GM19468 (cell line): ENCODE results near the gene XRCC1.
"Not testable (repeated sequence)": the region's sequence is repeated elsewhere in the genome, so short reads cannot be mapped to it uniquely, and the experiment has no call there.

ENCODE experiments used
- ATAC-seq: cut with Tn5 transposase; IDR thresholded peaks from one replicate; pipeline ENCODE4 v1.9.1; 2021; ENCODE audit warnings: mild to moderate bottlenecking, moderate library complexity, moderate number of reproducible peaks; ENCODE audit not compliant: unreplicated experiment; ENCODE audit errors: extremely low read depth

XRCC1 gene

DNA sequence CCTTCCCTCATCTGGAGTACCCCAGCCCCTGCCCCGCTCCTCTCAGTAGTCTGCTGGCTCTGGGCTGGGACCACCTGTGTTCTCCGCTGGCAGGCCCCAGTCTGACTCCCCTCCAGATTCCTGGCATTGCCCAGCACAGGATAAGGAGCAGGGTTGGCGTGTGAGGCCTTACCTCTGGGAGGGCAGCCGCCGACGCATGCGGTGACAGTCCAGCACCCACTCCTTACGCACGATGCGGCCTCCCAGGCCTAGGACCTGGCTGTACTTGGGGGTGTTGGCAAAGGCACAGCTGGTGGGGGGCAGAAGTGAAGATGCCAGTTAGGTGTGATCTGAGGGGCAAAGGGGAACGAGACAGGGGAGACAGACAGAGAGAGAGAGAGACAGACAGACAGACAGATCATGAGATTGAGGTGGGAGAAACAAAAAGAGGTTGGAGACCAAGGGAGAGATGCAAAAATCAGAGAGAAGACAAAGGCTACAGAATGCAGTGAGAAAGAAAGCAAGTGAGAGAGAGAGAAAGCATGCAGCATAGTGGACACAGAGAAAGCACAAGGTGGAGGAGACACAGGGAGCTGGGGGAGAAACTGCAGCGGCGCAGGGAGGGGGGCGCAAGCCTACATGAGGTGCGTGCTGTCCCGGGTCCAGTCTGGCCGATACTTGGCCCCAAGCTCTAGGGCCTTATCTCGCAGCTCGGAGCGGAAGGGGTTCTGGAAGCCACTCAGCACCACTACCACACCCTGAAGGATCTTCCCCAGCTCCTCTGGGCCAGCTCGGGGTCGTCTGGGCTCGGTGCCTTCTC, 23.7 kb downstream of the XRCC1 start:
- no peak for ATAC-seq

DNA sequence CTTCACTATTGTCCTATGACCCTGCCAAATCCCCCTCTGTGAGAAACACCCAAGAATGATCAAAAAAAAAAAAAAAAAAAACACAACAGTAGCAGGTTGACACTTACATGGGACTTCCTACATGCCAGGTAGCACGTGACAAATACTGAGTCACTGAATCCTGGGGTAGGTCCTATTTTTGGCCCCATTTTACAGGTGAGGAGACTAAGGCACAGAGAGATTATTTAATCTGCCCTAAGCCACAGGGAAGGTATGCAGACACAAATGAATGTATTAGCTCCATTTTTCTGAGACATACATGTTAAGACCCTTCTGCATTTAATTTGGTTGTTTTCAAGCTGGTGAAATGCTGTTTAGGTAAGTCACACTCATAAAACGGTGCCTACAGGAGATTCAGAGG, 26.6 kb downstream of the XRCC1 start:
- ATAC-seq = no peak

DNA sequence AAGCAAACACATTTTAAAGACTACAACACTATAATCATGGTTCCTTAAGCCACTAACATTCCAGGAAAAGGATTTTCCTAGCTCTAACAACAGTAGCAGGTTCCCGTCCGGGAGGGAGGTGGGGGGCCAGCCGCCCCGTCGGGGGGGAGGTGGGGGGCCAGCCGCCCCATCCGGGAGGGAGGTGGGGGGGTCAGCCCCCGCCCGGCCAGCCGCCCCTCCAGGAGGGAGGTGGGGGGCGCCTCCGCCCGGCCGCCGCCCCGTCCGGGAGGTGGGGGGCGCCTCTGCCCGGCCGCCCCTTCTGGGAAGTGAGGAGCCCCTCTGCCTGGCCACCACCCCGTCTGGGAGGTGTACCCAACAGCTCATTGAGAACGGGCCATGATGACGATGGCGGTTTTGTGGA, 27.4 kb downstream of the XRCC1 start:
- not testable (repeated sequence) for ATAC-seq

- ATAC-seq = no peak
Measured at GRCh38 chr19:43546581-43546980, 28.7 kb downstream of the XRCC1 start.

DNA sequence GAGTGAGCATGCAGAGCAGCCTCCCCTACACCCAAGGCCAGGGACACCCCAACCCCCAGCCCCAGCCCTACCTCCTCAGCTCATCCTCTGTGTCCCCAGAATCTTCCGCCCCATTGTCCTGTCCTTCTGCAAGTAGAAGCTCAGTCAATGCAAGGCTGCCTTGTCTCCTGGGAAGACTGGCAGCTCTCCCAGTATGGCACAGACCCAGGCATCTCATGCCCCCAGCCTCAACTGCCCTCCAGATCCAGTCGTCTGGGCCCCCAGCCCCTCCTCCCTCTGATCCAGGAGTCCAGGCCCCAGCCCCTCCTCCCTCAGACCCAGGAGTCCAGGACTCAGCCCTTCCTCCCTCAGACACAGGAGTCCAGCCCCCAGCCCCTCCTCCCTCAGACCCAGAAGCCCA, 29.3 kb downstream of the XRCC1 start:
- no peak for ATAC-seq

DNA sequence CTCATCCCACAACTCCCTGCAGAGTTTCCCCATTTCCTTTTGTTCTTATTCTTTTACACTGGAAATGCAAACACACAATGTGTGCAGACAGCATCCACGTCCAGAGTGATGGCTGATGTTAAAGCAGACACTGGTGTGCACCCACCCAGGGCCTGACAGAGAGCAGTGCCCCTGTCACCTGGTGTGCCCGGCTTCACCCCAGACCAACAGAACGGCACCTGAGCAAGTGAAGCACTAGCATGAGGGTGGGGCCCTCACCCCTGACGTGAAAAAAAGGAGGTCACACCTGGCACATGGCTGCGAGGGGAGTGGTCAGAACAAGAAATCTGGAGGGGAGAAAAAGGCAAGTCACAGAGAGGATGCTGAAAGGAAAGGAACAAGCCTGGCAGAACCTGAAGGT, 30.1 kb downstream of the XRCC1 start:
- ATAC-seq = no peak

- no peak for ATAC-seq
Measured at GRCh38 chr19:43544077-43544476, 31.2 kb downstream of the XRCC1 start.

DNA sequence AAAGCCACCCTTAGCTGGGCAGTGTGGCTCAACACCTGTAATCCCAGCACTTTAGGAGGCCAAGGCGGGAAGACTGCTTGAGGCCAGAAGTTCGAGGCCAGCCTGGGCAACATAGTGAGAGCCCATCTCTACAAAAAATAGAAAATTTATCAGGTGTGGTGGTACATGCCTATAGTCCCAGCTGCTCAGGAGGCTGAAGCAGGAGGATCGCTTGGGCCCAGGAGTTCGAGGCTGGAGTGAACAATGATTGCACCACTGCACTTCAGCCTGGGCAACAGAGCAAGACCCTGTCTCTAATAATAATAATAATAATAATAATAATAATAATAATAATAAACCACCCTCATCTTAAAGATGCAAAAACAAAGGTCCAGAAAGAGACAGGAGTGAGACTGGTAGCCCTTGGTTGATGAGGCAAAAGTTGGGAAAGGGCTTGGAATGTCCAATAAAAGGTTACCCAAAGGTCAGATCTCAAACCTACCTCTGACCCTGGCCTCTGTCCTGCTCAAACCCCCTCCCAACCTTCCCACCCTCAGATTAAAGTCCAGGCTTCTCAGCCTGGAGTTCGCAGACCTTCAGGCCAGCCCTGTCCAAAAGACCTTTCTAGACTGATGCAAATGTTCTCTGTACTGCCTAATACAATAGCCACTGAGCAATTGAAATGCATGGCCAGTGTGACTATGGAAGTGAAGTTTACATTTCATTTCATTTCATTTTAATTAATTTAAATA, 33.2 kb downstream of the XRCC1 start:
- no peak for ATAC-seq

DNA sequence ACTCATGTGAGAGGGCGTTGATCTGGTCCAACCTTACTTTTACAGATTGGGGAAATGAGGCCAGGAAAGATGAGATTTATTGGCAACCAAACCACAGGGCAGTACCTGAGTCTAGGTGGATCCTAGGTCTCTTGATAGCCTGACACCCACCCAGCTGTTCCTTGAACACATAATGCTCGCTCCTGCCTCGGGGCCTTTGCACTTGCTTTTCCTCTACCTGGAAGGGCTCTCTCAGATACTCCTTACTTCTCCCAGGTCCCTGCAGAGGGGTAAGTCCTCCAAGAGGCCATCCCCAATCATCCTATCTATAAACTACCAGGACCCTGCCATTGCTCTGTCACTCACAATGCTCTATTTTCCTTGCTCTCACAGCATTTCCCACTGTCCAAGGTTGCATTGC, 34.9 kb downstream of the XRCC1 start:
- no peak for ATAC-seq

DNA sequence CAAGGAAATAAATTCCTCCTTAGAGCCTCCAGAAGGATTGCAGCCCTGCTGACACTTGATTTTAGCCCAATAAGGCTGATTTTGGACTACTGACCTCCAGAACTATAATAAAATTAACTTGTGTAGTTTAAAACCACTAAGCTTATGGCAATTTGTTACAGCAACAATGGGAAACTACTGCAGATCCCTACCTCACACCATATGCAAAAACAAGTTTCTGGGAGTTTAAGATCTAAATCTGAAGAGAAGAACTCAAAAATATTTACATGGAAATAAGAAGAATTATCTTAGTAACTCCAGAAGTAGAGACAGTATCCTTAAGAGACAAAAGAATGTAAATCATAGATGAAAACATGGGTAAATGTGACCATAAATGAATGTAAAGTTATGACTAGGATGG, 36.4 kb downstream of the XRCC1 start:
- ATAC-seq = no peak

DNA sequence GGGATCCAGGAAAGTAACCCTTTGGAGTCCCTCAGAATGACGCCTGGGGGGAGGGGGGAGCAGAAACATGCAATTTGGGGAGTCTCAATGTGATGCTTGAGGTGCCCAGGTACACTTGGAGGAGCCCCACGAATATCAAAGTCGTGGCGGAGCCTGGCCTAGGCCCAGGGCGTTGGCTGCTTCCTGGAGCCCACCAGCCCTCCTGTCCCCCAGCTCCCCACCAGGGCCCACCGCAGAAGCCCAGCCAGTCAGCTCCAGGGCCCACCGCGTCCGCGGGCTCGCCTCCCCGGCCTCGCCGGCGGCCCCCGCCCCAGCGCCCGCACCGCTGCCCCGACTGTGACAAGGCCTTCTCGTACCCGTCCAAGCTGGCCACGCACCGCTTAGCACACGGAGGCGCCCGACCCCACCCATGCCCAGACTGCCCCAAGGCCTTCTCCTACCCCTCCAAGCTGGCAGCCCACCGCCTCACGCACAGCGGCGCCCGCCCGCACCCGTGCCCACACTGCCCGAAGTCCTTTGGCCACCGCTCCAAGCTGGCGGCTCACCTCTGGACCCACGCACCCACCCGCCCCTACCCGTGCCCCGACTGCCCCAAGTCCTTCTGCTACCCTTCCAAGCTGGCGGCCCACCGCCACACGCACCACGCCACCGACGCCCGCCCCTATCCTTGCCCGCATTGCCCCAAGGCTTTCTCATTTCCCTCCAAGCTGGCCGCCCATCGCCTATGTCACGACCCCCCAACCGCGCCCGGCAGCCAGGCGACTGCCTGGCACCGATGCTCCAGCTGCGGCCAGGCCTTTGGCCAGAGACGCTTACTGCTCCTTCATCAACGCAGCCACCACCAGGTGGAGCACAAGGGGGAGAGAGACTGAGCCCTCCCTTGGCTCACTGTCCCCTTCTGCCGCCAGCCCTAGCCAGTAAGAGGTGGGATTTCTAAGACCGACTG, 40.2 kb downstream of the XRCC1 start:
- ATAC-seq = no peak

DNA sequence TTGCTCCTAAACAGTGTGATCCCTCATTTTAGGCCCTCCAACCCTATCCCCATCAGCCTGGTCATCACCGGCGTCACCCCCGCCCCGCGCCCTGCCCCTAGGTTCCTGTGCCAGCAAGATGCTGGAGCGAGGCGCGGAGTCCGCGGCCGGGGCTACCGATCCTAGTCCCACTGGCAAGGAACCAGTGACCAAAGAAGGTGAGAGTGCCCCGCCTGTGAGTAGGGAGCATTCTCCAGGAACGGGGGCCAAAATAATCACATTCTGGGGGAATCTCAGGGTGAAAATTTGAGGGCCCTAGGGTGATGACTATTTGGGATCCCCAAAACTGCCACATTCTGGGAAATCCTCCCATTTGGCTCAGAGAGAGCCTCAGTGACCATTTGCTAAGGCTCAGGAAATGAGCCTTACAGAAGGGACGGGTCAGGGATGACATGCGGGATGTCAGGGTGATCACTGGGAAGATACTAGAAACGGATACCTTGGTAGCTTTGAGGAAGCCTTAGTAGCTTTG, 41.0 kb downstream of the XRCC1 start:
- no peak for ATAC-seq

- ATAC-seq = peak; percentile 62
Measured at GRCh38 chr19:43533546-43534304, 41.6 kb downstream of the XRCC1 start.

DNA sequence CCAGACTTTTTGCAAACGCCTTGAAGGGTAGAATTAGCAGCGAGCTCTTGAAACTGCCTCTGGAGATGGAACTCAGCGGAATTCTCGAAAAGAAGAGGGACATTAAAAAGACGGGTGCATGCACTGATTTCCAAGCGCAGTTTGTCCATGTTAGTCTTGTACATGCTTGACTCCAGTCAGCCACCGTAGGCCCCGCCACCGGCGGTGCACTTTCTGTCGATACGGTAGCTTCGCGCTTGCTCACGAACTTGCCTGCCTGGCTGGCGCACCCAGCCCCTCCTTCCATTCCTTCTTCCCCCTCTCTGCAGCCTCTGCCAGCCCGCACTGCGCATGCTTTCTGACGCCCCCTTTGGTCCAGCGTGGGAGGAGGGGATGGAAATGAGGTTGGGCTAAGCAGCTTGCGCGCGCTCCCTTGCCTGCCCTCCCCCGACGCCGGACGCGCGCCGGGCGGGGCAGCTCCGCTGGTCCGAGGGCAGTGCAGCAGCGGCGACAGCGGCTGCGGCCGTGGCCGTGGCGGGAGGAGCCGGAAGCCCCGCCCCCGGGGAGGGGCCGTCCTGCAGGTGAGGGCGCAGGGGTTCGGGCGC, 42.3 kb downstream of the XRCC1 start, which contains the start of gene ZNF575:
ZNF575 (plus strand) TSS at position 227 of the 584 bp plus-strand sequence. CDS start 1,235 bp downstream, outside the sequence.
- ATAC-seq = peak; percentile 65

- no peak for ATAC-seq
Measured at GRCh38 chr19:43532571-43532961, 42.8 kb downstream of the XRCC1 start.

DNA sequence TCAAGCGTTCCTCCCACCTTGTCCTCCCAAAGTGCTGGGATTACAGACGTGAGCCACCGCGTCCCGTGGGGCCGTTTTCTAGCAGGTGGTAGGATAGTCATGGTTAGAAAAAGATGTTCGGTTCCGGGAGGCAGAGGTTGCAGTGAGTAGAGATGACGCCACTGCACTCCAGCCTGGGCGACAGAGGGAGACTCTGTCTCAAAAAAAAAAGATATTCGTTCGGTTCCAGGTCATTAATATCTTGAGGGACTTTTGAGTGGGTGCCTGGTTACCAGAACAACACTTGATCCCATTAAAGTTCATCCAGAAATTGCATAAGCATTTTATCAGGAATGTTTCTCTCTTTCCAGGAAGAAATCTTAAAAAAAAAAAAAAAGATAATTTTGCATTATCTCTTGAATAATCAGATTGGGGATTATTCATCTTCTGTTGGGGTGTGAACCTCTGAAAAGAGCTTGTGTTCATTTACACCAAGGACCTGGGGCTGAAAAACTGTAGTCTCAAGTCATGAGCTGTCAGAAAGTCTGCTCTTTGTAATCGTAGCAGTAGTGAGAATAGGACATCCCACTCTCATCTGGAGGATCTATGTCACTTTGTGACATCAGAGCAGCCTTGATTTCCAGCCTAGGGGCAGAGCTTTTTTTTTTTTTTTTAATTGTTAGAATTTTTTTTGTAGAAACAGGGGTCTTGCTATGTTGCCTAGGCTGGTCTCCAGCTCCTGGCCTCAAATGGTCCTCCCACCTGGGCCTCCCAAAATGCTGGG, 47.3 kb downstream of the XRCC1 start:
- ATAC-seq = no peak

GRCh38 chr19:43526884-43527859, 48.2 kb downstream of the XRCC1 start, which contains the start of gene ETHE1:
Gene ETHE1 (minus strand): TSS chr19:43527201. CDS start chr19:43527177, 24 bp downstream.
- ATAC-seq = no peak
